ENCODE results near the gene IFT20.

GRCh38 chr17:28346199-28346580 lies 10.9 kb upstream of the IFT20 start:
- TF ChIP-seq RBM22 (optimal IDR thresholded peaks at IDR 0.05; ENCODE audit: low read length), result no peak
- TF ChIP-seq ARID2 (CRISPR knock-in tag; IDR thresholded peaks at IDR 0.05; ENCODE audit: borderline replicate concordance), result no peak
- no peak for TF ChIP-seq IRX3 (CRISPR knock-in tag; IDR thresholded peaks at IDR 0.05; ENCODE audit: borderline replicate concordance, low read depth)
- TF ChIP-seq, protein P1, sequence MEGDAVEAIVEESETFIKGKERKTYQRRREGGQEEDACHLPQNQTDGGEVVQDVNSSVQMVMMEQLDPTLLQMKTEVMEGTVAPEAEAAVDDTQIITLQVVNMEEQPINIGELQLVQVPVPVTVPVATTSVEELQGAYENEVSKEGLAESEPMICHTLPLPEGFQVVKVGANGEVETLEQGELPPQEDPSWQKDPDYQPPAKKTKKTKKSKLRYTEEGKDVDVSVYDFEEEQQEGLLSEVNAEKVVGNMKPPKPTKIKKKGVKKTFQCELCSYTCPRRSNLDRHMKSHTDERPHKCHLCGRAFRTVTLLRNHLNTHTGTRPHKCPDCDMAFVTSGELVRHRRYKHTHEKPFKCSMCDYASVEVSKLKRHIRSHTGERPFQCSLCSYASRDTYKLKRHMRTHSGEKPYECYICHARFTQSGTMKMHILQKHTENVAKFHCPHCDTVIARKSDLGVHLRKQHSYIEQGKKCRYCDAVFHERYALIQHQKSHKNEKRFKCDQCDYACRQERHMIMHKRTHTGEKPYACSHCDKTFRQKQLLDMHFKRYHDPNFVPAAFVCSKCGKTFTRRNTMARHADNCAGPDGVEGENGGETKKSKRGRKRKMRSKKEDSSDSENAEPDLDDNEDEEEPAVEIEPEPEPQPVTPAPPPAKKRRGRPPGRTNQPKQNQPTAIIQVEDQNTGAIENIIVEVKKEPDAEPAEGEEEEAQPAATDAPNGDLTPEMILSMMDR (CRISPR knock-in tag; IDR thresholded peaks at IDR 0.05), result no peak

All from HepG2 (cell line).